Stimulated activated CD8-positive, alpha-beta memory T cell treated with anti-CD3 and anti-CD28 coated beads, Interleukin-15, amount 100 ng/mL, for 4 hours (primary cell): ENCODE data around the gene DBX1.
"Not testable (repeated sequence)": the region's sequence is repeated elsewhere in the genome, so short reads cannot be mapped to it uniquely, and the experiment has no call there.

Experiments
- DNase-seq, 2 donors: peaks; one replicate each; pipeline ENCODE4 v3.0.0-alpha.2; 2020; ENCODE audit warnings: low read depth in 2 of 2

DBX1 gene

DNA sequence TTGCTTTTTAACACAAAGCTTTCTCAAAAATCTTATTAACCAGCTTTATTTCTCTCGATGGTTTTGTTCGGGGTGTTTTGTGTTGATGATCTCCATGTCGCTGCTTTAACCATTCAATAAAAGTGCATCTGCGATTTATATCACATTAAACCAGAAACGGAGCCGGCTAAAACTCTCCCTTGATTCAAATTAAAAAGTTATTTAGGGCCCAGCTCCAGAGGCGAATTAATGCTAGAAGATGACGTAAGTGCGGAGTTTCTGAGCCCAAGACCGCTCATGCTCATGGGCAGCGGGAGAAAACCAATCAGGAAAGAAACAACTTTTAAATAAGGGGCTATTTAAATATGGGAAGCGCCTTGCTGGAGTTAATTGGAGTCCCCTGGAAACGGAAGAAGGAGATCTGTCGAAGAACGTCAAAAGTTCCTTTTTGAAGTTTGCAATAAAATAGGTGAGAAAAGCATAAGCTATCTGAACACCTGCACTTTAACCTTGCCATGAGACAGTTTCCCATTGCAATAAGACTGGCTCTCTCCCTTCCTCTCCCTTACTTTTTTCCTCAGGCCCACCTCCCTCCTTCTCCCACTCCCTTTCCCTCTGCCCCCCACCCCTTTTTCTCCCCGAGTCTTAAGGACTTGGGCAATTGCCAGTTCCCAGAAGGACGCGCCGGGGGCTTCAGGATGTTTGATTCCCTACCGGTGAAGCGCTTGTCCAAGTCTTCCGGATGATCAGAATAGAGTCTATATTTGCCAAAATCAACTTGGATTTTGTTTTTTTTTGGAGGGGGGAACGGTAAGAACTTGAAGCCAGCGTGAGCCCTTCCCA lies 1.9 kb upstream of the DBX1 start:
- DNase-seq, result no peak

DNA sequence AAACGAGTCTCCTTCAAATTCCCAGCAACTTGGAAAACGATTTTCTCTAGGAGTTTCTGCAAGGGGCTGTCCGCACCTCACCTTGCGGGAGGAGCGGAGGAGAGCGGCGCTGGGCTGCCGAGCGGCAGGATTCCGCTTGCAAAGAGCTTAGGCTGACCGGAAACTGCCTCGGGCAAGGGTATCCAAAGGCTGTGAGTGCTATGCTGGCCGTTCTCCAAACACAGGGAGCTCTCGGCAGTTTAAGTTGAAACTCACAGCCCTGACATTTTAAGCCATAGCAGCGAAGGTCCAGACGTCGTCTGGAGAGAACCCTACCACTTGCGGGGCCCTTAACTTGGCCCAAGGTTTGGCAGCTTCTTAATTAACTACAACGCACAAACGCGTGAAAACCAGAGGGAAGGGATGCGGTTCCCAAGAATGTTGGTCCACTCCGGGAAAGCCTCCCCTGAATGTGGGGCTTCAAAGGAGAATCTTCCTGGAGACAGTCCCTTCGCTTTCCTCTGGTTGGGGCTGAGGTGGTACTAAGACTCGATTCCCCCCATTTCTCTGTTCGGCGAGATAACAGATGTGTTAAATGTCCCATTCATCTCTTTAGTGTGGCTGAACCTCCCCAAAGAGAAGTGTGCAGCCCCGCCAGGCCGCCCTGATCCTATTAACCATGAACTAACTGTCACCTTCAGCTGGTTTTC lies 1.1 kb upstream of the DBX1 start:
- DNase-seq, result no peak

DNA sequence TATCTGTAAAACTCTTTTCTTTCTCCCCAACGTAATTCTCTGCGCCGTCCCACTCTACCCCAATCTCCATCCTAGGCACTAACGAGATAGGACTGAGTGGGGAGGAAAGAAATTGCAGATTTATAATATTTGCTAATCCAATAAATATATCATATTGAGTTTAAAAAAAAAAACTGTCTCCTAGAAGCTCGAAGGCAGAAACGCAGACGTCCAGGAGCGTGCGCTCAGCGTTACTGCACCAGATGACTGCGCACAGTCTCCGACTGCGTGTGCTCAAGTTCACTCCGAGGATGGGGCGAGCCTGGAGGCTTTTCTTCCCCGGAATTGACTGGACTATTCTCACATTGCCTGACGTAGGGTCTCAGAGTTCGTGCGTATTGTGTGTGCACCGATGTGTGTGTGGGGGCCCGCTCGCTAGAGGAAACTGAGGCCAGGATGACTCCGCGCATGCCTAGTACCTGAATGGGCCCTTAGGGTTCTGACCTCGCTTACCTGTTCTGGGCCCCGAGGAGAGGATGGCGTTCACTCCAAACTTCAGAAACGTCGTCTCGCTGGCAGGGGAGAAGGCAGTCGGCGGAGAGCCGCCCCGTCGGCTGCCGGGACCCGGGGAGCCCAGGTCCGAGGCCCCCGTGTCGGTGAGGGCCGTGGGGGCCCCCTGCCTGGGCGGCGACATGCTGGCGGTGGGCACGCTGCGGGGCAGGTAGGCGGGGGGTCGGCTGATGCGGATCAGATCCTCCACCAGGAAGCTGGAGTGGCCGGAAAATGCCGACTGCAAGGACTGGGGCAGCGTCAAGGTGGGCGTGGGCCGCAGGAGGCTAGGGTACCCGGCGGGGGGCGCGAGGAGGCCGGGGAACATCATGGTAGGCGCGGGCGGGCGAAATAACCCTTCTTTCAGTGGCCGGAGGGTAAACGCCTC lies 551 bp downstream of the DBX1 start:
- no peak for DNase-seq

GRCh38 chr11:20158597-20159257 lies 1.5 kb downstream of the DBX1 start:
- DNase-seq, result no peak

DNA sequence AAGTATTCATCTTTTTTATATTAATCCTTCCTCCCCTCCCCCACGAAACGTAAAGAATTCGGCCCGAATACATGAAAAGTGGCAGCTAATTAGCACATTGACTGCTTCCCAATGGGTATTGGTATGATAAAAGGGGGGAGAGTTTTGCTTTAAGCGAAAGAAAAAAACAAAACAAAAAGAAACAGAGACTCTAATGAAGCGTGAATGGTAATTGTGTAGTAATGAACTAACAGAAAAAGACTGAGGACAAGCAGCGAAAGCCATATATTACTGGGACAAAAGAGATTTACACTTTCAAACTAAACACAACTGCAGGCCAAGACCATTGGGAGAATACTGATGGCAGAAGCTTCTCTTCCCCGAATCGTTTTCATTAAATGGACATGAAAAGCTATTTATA lies 2.5 kb downstream of the DBX1 start:
- no peak for DNase-seq

- no peak for DNase-seq
These were observed 3.2 kb downstream of the DBX1 start for GRCh38 chr11:20156876-20157613.

DNA sequence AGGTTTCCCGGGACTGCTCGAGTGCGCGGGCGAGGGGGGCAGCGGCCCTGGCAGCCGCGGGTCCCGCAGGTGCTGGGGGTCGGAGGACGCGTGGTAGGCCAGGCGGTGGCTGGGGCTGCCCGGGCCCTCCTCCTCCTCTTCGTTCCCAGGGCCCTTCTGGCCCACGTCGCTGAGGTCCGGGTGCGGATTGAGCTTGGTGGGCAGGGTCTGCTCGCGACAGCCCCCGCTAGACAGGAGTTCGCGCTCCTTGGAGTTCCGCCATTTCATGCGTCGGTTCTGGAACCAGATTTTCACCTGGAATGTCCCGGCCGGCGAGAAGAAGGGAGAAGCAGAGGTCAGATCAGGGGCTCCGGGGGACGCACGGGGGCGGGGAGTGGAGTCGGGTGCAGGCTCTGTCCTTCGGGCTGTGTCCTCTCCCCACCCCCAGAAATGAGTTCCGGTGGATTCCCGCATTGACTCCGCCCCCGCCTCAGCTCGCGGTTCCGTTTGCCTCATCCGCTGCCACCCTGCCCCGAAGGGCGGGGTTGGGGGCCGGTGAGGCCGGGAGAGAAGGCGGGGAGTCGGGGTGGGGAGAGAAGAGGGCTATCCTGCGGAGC lies 3.9 kb downstream of the DBX1 start:
- DNase-seq, result peak; percentile 19 to 27

DNA sequence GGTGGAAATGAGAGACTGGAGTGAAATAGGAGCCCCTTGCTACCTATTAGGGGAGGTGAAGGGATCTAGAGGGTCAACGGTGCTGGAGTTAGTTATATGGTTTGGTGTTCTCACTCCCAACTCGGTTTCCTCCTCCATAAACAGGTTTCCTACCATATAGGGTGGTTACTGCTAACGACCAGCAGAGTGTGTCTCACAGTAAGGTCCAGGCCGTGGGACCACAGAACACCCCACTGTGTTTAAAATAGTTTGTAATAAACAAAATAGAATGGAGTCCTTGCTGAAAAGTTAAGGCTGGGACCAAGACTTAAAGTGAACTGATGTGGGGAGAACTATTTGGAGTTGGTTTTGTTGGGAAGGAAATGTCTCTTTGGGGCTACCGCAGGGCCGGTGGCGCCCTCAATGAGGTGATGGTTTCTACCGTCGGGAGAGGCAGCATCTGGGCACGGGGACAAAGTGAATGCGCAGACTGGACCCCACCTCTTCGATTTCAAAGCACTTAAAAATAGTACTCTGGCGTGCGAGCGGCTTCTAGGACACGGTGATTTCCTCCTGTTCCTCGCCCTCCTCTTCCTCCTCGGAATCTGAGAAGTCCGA lies 4.5 kb downstream of the DBX1 start:
- no peak for DNase-seq

- no peak for DNase-seq
These were observed 5.9 kb downstream of the DBX1 start for GRCh38 chr11:20154381-20154780.

DNA sequence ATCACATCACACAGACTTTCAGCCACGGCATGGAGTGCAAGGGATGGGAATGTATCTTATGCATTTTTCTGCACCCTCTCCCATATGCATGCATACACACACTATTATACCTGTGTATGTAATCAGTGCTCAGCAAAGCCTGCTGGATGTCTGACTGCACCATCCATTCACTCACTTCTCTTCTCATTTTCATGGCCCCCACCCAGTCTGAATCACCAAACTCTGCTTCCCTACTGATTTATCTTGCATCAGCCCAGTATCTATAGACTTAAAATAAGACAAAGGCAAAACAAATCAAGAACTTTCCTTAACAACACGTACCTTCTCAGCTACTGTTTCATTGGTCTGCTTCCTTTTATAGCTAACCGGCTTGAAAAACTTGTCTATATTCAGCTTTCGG lies 21.6 kb downstream of the DBX1 start:
- no peak for DNase-seq

GRCh38 chr11:20137637-20138036 lies 22.6 kb downstream of the DBX1 start:
- no peak for DNase-seq

- no peak for DNase-seq
These were observed 25.1 kb downstream of the DBX1 start for GRCh38 chr11:20134991-20135736.

GRCh38 chr11:20132667-20133039 lies 27.6 kb downstream of the DBX1 start:
- no peak for DNase-seq

DNA sequence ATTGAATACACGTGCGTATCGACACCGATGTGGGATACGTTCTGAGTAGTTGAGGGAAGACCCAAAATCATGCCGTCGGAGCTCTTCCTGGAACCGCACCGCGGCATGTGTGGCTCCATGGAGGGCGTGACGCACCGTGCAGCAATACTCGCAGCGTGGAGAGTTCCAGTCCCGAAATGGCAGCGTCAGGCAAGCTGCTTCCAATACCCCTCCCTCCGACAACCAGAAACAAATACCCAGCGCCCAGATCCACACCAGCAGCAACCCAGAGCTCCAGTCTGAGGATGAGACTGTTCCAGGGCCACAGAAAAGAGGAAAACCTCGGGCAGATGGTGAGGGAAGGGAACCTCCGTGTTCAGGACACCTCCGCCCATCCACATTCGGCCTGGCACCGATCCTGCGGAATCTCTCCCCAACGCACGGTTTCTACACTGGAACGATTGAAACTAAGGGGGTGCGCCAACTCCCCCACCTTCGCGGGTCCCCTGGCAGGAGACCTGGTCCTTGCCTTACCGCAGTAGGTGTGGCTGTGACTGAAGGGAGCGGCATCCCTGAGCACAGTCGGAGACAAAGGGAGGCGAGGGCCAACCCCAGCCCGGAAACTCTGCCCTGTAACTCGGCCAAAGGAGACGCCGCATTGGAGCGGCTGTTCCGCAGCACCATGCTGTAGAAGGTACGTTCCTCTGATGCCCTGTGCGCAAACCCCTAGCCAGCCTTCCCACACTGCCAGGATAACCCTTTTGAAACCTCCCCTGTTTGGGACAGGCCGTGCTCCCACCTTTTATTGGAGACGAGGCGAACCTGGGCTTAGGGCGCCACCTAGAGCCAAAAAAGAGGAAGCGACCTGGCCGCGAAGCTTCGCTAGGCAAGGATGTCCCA lies 28.2 kb downstream of the DBX1 start:
- DNase-seq, result no peak

DNA sequence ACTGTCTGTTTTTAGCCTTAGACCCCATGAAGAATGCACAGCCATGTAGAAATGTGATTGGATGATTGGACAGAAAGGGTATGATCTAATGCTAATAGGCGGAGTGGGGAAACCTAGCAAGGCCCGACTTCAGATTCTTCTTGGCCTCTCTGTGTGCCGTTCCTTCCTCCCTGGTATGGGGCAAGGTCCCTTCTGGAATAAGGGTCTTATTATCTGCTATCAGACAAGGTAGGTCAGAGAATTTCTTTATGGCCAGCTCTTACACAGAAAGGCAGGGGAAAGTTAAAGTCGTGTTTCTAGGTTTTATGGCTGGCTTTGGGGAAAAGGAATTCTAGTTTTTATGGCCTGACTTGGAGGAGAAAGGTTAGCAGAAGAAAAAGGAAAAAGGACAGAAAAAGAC lies 30.6 kb downstream of the DBX1 start:
- DNase-seq, result no peak

DNA sequence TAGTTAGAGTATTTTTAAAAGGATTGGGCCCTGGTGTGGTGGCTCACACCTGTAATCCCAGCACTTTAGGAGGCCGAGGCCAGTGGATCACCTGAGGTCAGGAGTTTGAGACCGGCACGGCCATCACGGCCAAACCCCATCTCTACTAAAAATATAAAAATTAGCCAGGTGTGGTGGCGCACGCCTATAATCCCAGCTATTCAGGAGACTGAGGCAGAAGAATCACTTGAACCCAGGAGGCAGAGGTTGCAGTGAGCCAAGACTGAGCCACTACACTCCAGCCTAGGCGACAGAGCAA lies 31.8 kb downstream of the DBX1 start:
- DNase-seq, result not testable (repeated sequence)

DNA sequence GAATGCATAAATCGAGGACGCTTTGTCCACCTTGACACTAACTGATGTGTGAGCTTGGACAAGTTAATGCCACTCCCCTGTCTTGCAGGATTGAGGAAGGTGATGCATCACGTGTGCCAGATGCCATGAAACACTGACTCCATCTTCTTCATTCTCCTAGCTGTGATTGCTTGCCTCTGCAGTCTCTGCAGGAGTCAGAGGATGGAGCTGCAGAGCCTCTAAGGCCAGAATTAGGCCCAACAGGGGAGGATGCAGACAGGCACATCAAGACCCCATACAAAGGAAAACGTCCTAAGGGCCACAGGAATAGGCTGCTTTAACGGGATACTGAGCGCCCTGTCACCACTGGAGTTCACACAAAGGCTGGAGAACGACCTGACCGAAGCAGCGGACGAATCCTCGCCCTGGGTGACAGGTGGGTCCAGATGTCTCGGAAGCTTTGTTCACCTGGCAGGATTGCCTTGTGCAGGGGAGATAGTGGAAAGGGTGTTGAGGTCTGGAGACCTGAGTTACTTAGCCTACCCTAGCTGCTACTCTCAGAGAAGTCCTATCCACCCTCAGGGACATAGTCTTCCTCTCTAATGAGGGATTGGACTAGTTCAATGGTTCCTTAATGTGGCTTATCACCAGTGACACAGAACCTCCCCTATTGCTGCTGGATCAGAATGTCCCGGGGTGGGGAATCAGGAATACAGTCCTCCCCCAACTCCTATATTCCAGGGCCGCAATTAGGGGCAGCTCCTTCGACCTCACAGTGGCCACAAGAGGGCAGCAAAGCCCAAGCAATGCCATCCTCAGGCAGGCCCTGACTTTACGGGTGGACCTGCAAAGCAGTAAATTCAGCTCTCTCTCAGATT lies 32.4 kb downstream of the DBX1 start:
- peak in 1 of 2 donors; percentile 42 for DNase-seq

DNA sequence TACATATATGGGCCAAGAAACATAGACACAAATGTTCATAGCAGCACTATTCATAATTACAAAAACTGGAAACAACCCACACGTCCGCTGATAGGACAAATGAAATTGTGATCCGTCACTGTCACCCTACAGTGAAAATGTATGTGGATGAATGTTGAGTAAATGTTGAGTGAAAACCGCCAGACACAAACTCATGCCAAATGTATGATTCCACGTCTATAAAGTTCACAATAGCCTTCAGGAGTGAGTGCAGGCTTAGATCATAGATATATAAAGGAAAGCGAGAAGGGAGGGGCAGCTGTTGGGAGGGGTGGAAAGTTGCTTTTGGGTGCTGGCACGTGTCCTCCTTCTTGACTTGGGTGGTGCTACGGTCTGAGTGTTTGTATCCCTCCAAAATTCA lies 33.6 kb downstream of the DBX1 start:
- DNase-seq, result no peak
